KOPT-K1 (cell line): ENCODE results near the gene UNC13C.

Experiments
- H3K27ac ChIP-seq: fragments of 200-600 bp; sonication (generic); 2 replicates; pipeline ENCODE4 v1.5.1; 2016; ENCODE audit warnings: antibody characterized with exemption, mild to moderate bottlenecking, low read depth, low read length; ENCODE audit not compliant: poor library complexity, severe bottlenecking
- H3K36me3 ChIP-seq: fragments of 200-600 bp; sonication (generic); 2 replicates; pipeline ENCODE4 v1.5.1; 2017; ENCODE audit warnings: antibody characterized with exemption, mild to moderate bottlenecking, low read length, moderate library complexity; ENCODE audit not compliant: insufficient read depth
- H3K9me3 ChIP-seq: fragments of 200-600 bp; sonication (generic); 2 replicates; pipeline ENCODE4 v1.5.1; 2017; ENCODE audit warnings: antibody characterized with exemption, low read length, mild to moderate bottlenecking; ENCODE audit not compliant: insufficient read depth, poor library complexity, severe bottlenecking

UNC13C gene

DNA sequence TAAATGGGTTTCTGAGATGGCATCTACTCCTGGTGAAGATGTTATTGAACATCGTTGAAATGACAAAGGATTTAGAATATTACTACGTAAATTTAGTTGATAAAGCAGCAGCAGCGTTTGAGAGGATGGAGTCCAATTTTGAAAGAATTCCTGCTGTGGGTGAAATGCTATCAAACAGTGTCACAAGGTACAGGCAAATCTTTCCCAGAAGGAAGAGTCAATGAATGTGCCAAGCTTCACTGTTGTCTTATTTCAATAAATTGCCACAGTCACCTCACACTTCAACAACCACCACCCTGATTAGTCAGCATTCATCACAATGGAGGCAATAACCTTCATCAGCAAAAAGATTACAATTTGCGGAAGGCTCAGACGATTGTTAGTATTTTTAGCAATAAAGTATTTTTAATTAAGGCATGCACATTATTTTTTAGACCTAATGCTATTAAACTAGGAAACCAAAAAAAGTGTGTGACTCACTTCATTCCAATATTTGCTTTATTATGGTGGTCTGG, 142.8 kb downstream of the UNC13C start:
- no peak overlapping the region for H3K27ac ChIP-seq
- no peaks in the 10 kb centered on the region for H3K36me3 ChIP-seq
- H3K9me3 ChIP-seq, result no peaks in the 10 kb centered on the region

DNA sequence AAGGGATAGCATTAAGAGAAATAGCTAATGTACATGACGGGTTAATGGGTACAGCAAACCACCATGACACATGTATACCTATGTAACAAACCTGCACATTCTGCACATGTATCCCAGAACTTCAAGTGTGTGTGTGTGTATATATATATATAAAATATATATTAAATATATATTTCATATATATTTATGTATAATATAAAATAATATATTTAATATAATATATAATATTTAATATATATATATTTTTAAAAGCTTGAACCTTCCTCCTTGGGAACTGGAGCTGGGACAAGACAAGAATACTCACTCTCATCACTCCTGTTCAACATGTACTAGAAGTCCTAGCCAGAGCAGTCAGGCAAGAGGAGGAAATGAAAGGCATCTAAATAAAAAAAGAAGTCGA, 149.3 kb downstream of the UNC13C start:
- no peaks in the 10 kb centered on the region for H3K9me3 ChIP-seq
- H3K36me3 ChIP-seq, result no peaks in the 10 kb centered on the region

DNA sequence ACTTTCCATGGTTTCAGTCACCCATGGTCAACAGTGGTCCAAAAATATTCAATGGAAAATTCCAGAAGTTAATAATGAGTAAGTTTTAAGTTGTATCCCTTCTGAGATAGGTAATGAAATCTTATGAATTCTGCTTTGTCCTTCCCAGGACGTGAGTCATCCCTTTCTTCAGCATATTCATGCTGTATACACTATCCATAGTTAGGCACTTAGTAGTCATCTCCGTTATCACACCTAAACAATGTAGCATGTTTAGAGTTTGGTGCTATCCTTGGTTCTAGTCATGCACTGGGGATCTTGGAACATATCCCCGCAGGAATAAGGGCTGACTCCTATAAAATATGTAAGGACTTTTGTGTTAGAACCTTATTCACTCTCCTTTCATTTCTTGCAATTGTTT, 153.2 kb downstream of the UNC13C start:
- H3K9me3 ChIP-seq, result no peaks in the 10 kb centered on the region
- H3K36me3 ChIP-seq, result no peaks in the 10 kb centered on the region
- H3K27ac ChIP-seq, result no peak overlapping the region

More for the DNA sequence above, 149.3 kb downstream of the UNC13C start:
- no peak overlapping the region for H3K27ac ChIP-seq

DNA sequence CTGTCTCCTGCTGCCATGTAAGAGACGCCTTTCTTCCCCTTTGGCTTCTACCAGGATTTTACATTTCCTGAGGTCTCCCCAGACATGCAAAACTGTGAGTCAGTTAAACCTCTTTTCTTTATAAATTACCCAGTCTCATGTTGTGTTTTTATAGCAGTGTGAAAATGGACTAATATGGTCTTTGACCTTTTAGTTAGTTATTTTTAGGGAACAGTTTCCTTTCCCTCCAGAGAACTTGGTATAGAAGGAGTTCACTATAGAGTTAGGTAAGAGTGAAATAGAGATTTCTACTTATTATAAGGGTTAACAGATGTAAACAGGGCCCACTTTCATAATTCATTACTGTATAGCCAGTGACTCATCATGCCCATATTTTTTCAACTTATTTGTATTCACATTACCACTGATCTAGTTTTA, 170.9 kb downstream of the UNC13C start:
- no peaks in the 10 kb centered on the region for H3K9me3 ChIP-seq
- no peaks in the 10 kb centered on the region for H3K36me3 ChIP-seq
- H3K27ac ChIP-seq, result no peak overlapping the region

DNA sequence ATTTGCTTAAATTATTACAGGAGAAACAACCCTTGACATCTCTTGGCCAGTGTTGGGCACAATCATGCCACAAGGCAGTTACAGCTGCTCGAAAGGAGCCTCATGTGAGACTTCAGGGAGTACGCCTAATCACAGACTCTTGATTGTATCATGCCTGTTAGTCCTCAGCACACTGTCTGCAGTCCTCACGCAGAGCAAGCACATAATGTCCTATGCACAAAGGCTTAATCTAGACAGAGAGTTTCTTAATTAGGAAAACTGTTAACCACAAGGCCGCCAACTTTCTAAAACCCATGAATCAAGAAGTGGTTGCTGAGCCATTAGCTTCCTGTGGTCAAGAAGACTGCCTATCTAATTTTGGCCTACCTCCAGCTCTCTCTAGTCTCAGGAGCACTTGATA, 172.0 kb downstream of the UNC13C start:
- Histone ChIP-seq H3K27ac (no peak overlapping the region), H3K9me3 (no peaks in the 10 kb centered on the region), H3K36me3 (no peaks in the 10 kb centered on the region)

DNA sequence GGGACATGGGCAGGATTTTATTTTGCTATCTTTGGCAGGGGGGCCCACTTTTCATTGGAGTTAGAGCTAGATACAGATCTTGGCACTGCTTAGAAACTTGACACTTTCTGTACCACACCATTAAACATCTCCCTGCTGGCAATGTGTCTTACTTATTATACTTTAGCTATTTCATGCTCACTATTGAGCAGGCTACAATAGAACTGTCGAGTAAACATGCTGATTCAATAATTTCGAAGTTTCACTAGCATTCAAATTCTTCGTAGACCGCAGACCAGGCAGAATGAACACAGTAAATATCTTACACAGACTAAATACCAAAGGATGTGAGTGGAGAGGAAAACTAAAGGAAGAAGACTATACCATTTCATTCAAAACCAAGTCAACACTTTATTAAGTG, 180.8 kb downstream of the UNC13C start:
- H3K27ac ChIP-seq, result no peak overlapping the region
- H3K9me3 ChIP-seq, result no peaks in the 10 kb centered on the region
- no peaks in the 10 kb centered on the region for H3K36me3 ChIP-seq

DNA sequence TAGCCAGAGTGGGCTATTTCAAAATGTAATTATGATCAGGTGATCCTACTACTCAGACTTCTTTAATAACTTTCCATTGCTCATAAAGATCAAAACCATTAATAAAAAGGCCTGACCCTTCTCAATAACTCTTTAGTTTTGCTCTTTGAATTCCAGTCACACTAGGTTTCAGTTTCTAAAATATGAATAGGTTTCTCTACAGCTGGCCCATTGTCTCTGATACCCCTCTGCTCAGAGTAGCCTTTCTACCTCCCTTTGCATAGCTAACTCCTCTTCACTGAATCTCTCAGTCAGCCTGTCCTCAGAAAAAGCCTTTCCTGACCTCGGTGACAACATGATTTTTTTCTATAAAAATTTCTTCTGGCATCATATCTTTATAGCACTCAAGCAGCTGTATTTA, 209.1 kb downstream of the UNC13C start:
- Histone ChIP-seq H3K27ac (no peak overlapping the region), H3K9me3 (no peaks in the 10 kb centered on the region), H3K36me3 (no peaks in the 10 kb centered on the region)

DNA sequence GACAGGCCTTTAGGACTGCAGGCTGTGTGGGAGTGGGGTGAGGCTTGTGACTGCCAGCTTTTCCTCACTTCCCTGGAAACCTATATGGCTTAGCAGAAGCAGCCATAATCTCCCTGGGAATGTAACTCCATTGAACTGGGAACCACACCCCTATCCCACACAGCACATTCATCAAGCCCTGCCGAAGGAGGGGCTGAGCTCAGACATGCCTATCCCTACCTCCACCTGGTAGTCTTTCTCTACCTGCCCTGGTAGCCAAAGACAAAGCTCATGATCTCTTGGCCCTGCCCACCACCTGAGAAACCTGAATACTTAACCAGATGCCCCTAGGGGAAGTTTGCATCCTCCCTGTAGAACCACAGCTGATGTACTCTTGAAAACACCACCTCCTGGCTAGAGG, 219.8 kb downstream of the UNC13C start:
- H3K36me3 ChIP-seq, result no peaks in the 10 kb centered on the region
- no peak overlapping the region for H3K27ac ChIP-seq
- H3K9me3 ChIP-seq, result no peaks in the 10 kb centered on the region

DNA sequence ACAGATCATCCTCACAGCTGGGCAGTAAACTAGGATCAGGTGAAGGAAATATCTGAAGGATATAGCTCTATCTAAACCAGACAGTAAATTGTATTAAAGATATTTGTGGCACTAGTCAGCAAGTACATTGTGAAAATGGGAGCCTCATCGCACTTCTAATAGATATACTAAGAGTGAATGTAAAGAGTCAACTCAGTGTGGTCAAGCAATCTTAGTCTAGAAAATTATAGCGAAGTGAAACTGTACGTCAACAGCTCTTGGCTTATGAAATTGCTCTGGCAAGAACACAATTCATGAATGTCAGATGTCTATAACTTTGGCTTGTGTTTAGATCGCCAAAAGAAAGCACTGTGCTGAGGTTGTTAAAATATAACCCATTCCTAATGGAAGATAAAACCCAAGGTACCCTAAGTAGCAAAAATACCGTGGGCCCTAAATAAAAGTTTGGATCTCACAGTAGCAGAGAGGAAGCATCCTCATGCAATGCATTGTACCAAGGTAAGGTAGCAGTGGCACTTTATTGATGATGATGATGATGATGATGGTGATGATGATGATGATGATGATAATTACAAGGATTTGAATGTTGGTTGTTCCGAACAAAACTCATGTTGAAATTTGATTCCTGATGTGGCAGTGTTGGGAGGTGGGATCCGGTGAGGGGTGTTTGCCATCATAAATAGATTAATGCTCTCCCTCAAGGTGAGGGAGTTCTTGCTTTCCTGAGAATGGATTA, 228.5 kb downstream of the UNC13C start:
- Histone ChIP-seq H3K36me3 (no peaks in the 10 kb centered on the region), H3K27ac (no peak overlapping the region)

DNA sequence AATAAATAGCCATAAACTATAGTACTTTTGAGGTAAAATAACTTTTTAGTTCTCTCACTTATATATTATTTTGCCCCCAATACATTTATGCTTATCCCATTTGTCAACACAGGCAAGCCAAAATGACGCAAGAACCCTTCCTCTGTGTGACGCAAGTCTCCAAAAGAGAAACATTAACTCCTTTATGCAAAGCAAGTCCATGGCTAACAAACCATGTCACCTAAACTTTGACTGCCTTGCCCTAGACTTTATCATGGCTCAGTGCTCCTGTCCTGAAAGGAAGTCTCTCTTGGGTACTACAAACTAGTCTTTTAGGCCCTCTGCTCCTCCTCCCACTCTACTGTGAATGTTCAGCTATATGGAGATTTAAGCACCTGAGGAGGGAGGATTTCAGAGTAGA, 230.5 kb downstream of the UNC13C start:
- no peaks in the 10 kb centered on the region for H3K36me3 ChIP-seq
- no peaks in the 10 kb centered on the region for H3K9me3 ChIP-seq
- no peak overlapping the region for H3K27ac ChIP-seq

More for the DNA sequence above, 228.5 kb downstream of the UNC13C start:
- H3K9me3 ChIP-seq, result no peaks in the 10 kb centered on the region

DNA sequence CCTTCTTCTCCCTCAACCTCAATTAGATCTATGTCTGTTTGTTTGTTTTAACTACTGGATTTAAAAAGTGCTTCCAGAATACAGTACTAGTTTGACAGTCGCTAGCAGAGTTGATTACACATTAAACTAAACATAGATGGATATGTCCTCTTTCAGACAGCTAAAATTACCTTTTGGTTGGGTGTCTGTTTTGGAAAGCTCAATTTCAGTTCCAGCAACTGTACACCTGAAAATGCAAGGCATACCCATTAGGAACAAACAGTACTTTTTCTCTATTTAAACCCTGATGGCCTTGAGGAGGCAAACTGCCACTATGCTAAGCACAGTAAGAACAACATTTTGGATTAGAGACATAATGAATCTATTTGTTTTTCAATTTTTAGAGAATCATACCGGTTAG, 234.4 kb downstream of the UNC13C start:
- Histone ChIP-seq H3K27ac (no peak overlapping the region), H3K9me3 (no peaks in the 10 kb centered on the region), H3K36me3 (no peaks in the 10 kb centered on the region)

DNA sequence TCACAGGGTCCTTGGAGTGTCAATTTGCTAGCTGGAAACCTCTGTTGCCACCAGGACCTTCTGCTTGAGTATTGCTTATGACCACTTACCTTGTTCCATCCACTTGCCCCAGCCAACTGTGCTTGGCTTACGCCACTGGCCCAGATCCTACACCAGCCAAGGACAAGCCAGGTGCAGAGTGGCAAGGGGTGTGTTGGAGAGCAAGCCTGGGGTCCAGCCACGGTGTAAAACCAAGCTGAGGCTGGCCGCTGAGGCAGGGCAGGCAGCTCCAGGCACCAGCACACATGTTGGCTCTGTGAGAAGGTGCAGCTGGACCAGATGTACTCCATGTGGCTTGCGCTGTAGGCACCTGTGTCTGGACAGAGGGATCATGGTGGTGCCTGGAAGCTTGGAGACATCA, 248.2 kb downstream of the UNC13C start:
- H3K9me3 ChIP-seq, result no peaks in the 10 kb centered on the region
- H3K36me3 ChIP-seq, result no peaks in the 10 kb centered on the region
- no peak overlapping the region for H3K27ac ChIP-seq

DNA sequence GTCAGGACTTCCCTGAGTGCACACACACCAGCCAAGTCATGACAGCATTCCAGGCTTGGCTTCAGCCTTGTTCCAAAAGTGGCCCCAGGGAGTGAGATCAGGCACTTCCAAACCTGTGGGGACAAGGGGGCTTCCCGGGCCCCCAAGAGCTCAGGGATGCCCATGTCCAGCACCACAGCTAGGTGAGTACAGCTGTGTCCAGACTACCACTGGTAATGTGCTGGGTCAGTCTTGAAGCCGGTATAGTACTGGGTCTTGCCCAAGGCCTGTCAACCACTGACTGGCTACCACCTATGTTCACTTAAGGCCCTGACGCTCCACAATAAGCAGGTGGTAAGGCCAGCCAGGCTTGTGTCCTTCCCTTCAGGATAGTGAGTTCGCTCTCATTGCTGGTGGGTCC, 249.3 kb downstream of the UNC13C start:
- H3K27ac ChIP-seq, result no peak overlapping the region
- no peaks in the 10 kb centered on the region for H3K9me3 ChIP-seq
- no peaks in the 10 kb centered on the region for H3K36me3 ChIP-seq

DNA sequence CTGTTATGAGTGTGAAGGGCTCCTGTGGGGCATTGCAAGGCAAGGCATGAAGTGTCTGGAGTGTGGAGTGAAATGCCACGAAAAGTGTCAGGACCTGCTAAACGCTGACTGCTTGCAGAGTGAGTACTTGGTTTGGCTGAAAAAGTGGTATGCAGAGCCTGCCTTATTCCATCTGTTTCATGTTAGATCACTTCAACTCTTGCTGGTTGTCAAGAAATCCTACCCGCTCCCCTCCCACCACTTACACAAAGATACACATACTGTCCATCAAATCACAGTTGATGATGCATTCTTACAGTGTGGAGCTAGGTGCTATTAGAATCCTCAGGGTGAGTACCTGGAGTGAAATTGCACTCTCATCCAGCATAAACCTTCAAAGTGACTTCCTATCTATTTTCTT, 272.1 kb downstream of the UNC13C start:
- no peaks in the 10 kb centered on the region for H3K36me3 ChIP-seq
- H3K27ac ChIP-seq, result no peak overlapping the region
- no peaks in the 10 kb centered on the region for H3K9me3 ChIP-seq

DNA sequence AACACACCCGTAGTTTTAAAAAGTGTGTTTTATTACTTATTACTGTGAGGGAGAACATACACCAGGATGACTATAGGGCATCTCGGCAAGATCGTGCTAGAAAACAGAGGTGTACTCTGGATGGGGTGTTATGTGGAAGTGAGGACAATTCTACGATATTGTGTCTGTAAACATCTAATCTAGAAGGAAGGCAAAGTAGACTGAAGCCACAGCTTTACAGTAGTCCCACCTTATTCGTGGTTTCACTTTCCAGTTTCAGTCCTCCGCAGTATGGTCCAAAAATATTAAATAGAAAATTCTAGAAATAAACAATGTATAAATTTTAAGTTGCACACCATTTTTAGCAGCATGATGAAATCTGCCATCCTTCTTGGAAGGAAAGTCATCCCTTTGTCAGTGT, 277.9 kb downstream of the UNC13C start:
- H3K9me3 ChIP-seq, result no peaks in the 10 kb centered on the region
- H3K36me3 ChIP-seq, result no peaks in the 10 kb centered on the region
- no peak overlapping the region for H3K27ac ChIP-seq

DNA sequence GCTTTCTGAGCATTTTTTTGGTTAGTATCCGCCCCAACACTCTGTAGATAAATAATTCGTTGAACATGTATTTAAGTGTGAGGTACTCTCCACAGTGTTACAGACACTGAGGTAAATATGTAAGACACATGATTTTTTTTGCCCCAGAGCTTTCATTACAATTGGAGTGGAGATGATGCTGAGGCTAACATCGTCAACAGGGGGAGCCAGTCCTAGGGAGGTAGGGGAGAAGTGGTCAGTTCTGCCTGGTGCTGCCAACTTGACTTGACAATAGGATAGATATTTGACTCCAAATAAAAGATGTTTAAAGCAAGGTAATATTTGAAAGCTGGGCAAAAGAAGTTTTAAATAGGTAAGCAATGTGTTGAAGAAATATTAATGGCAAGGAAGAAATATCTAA, 295.7 kb downstream of the UNC13C start:
- no peaks in the 10 kb centered on the region for H3K9me3 ChIP-seq
- no peaks in the 10 kb centered on the region for H3K36me3 ChIP-seq
- H3K27ac ChIP-seq, result no peak overlapping the region
